Measurements from ENCODE around the gene SORCS1. TPM values are rescaled to one million over a fixed set of nuclear protein-coding genes. Genes with fewer than 3 reads are reported as not detected.
"Not testable (repeated sequence)": the region's sequence is repeated elsewhere in the genome, so short reads cannot be mapped to it uniquely, and the experiment has no call there.

Gene SORCS1
- total RNA-seq, 1 donor from 2014 or later: 0.12 TPM

- ATAC-seq: no peak
Observed at GRCh38 chr10:106938513-106938912, 226.0 kb downstream of the SORCS1 start.

GRCh38 chr10:106935978-106936451 lies 228.5 kb downstream of the SORCS1 start:
- no peak for ATAC-seq

GRCh38 chr10:106931853-106932249 lies 232.7 kb downstream of the SORCS1 start:
- no peak for ATAC-seq

GRCh38 chr10:106931159-106931852 lies 233.2 kb downstream of the SORCS1 start:
- no peak for ATAC-seq

- no peak for ATAC-seq
Observed at GRCh38 chr10:106930751-106931150, 233.8 kb downstream of the SORCS1 start.

- ATAC-seq: no peak
Observed at GRCh38 chr10:106929291-106929895, 235.1 kb downstream of the SORCS1 start.

- ATAC-seq: not testable (repeated sequence)
Observed at GRCh38 chr10:106928151-106928550, 236.4 kb downstream of the SORCS1 start.

- ATAC-seq: no peak
Observed at GRCh38 chr10:106925191-106925590, 239.3 kb downstream of the SORCS1 start.

- ATAC-seq: no peak
Observed at GRCh38 chr10:106920538-106920937, 244.0 kb downstream of the SORCS1 start.

- no peak for ATAC-seq
Observed at GRCh38 chr10:106919871-106920282, 244.6 kb downstream of the SORCS1 start.

GRCh38 chr10:106917452-106918055 lies 247.0 kb downstream of the SORCS1 start:
- ATAC-seq: no peak

GRCh38 chr10:106914016-106914415 lies 250.5 kb downstream of the SORCS1 start:
- no peak for ATAC-seq

- no peak for ATAC-seq
Observed at GRCh38 chr10:106913348-106913747, 251.2 kb downstream of the SORCS1 start.

GRCh38 chr10:106911096-106911495 lies 253.4 kb downstream of the SORCS1 start:
- ATAC-seq: no peak

GRCh38 chr10:106910666-106911065 lies 253.8 kb downstream of the SORCS1 start:
- no peak for ATAC-seq

- no peak for ATAC-seq
Observed at GRCh38 chr10:106908225-106908624, 256.3 kb downstream of the SORCS1 start.

GRCh38 chr10:106904209-106904608 lies 260.3 kb downstream of the SORCS1 start:
- no peak for ATAC-seq

GRCh38 chr10:106903180-106903579 lies 261.3 kb downstream of the SORCS1 start:
- ATAC-seq: no peak

- no peak for ATAC-seq
Observed at GRCh38 chr10:106900016-106900652, 264.4 kb downstream of the SORCS1 start.

GRCh38 chr10:106898446-106898845 lies 266.1 kb downstream of the SORCS1 start:
- no peak for ATAC-seq

GRCh38 chr10:106897719-106898118 lies 266.8 kb downstream of the SORCS1 start:
- ATAC-seq: no peak

- ATAC-seq: no peak
Observed at GRCh38 chr10:106894692-106895091, 269.8 kb downstream of the SORCS1 start.

GRCh38 chr10:106877574-106877973 lies 286.9 kb downstream of the SORCS1 start:
- no peak for ATAC-seq

- ATAC-seq: no peak
Observed at GRCh38 chr10:106874604-106874889, 290.0 kb downstream of the SORCS1 start.

Data from esophagus mucosa (tissue), 1 donor.